HepG2 (cell line): ENCODE data around the gene CFAP99. TPM values are rescaled to one million over a fixed set of nuclear protein-coding genes. Genes with fewer than 3 reads are reported as not detected.

ENCODE experiments used
- ATAC-seq: fragments of 200-7000 bp; cut with Tn5 transposase; 3 replicates; pipeline ENCODE4 v1.9.1; 2020; ENCODE audit warnings: mild to moderate bottlenecking, moderate library complexity
- BruUV-seq: library from RNA; stranded (reverse); fragments of 400-500 nt; replicated peaks from 2 replicates; lab custom pipeline; 2021; lab: Mats Ljungman, UMichigan
- CTCF ChIA-PET: fragments of 300-600 bp; formaldehyde crosslinking; extraction: SDS; loops from one replicate; lab custom pipeline; 2021; ENCODE audit warnings: low total read pairs, inconsistent platforms, low intra/inter-chr PET ratio; lab: Yijun Ruan, JAX
- POLR2A ChIA-PET: fragments of 350-600 bp; sonication (Branson Sonifier 250); formaldehyde crosslinking; loops from one replicate; lab custom pipeline; 2020; ENCODE audit warnings: antibody characterized with exemption, inconsistent platforms; lab: Yijun Ruan, JAX
- DNase-seq: peaks from one replicate; pipeline ENCODE4 v3.0.0-alpha.2; 2015; ENCODE audit warnings: low spot score
- FAIRE-seq: peaks from 3 replicates; lab custom pipeline; 2011; peaks lifted over from hg19 to GRCh38; lab: Jason Lieb, UNC
- H2AFZ ChIP-seq: one replicate; pipeline ENCODE4 v1.6.1; 2011; ENCODE audit warnings: low read length, inconsistent platforms
- H3K27ac ChIP-seq: fragments of 300-600 bp; 3 replicates; pipeline ENCODE4 v1.8.0; 2011; ENCODE audit warnings: mixed run types, mild to moderate bottlenecking, mixed read lengths, low read length, inconsistent platforms; ENCODE audit not compliant: insufficient read depth; ENCODE audit errors: extremely low read length
- H3K27me3 ChIP-seq, 2 experiments: fragments of 200-600 bp in 1 of 2; 2 replicates in 1 of 2; 3 replicates in 1 of 2; pipeline versions ENCODE4 v1.6.0 to v1.8.0; 2011; ENCODE audit warnings: low read length in 2 of 2, mild to moderate bottlenecking in 2 of 2, moderate library complexity in 2 of 2, inconsistent platforms in 1 of 2; ENCODE audit not compliant: insufficient read depth in 2 of 2, control insufficient read depth in 1 of 2
- H3K36me3 ChIP-seq, 2 experiments: fragments of 200-600 bp in 1 of 2; replicated peaks in 1 of 2; 2 replicates in 1 of 2; 3 replicates in 1 of 2; pipeline versions ENCODE4 v1.5.1 to v1.8.0; 2011; ENCODE audit warnings: low read length in 2 of 2, inconsistent platforms in 1 of 2; ENCODE audit not compliant: insufficient read depth in 2 of 2, control insufficient read depth in 1 of 2
- H3K4me1 ChIP-seq: 2 replicates; pipeline ENCODE4 v1.5.1; 2012; ENCODE audit warnings: low read length, inconsistent platforms; ENCODE audit not compliant: insufficient read depth
- H3K4me2 ChIP-seq: 2 replicates; pipeline ENCODE4 v1.6.0; 2011; ENCODE audit warnings: low read depth, low read length, inconsistent platforms
- H3K4me3 ChIP-seq, 3 experiments: fragments of 200-600 bp in 1 of 3; sonication (generic), shearing (Covaris generic) in 1 of 3; replicated peaks in 1 of 3; 2 replicates each; pipeline ENCODE4 v1.5.1; 2011 to 2016; ENCODE audit warnings: low read length in 3 of 3, inconsistent platforms in 2 of 3, low read depth in 2 of 3, mild to moderate bottlenecking in 2 of 3, control low read depth in 1 of 3, mixed read lengths in 1 of 3; ENCODE audit not compliant: insufficient read depth in 1 of 3
- H3K79me2 ChIP-seq: one replicate; pipeline ENCODE4 v1.6.1; 2011; ENCODE audit warnings: low read length, inconsistent platforms; ENCODE audit not compliant: insufficient read depth
- H3K9ac ChIP-seq: 2 replicates; pipeline ENCODE4 v1.6.0; 2011; ENCODE audit warnings: mild to moderate bottlenecking, low read depth, low read length, inconsistent platforms; ENCODE audit not compliant: insufficient read depth
- H3K9me3 ChIP-seq: 2 replicates; pipeline ENCODE4 v1.5.1; 2012; ENCODE audit warnings: mild to moderate bottlenecking, low read length
- H4K20me1 ChIP-seq: 2 replicates; pipeline ENCODE4 v1.6.0; 2011; ENCODE audit warnings: inconsistent platforms, mild to moderate bottlenecking, low read length, moderate library complexity; ENCODE audit not compliant: insufficient read depth
- BRCA1 ChIP-seq: sonication (generic); formaldehyde crosslinking; IDR thresholded peaks from 2 replicates; pipeline ENCODE4 v1.4.0; 2020; ENCODE audit warnings: missing genetic modification reagents
- CREB3 ChIP-seq: sonication (generic); formaldehyde crosslinking; IDR thresholded peaks from 2 replicates; pipeline ENCODE4 v1.5.0; 2020; ENCODE audit warnings: missing genetic modification reagents
- GMEB1 ChIP-seq: sonication (generic); formaldehyde crosslinking; IDR thresholded peaks from 2 replicates; pipeline ENCODE4 v1.5.1; 2020; ENCODE audit warnings: missing genetic modification reagents, mild to moderate bottlenecking, borderline replicate concordance
- MTERF4 ChIP-seq: sonication (generic); formaldehyde crosslinking; IDR thresholded peaks from 2 replicates; pipeline ENCODE4 v1.8.0; 2023; ENCODE audit warnings: mild to moderate bottlenecking, missing genetic modification reagents
- NR3C1 ChIP-seq: sonication (generic); formaldehyde crosslinking; IDR thresholded peaks from 2 replicates; pipeline ENCODE4 v1.4.0; 2020; ENCODE audit warnings: missing genetic modification reagents
- ZBTB25 ChIP-seq: IDR thresholded peaks from 2 replicates; pipeline ENCODE4 v1.6.1; 2018; ENCODE audit warnings: missing genetic modification reagents
- ZFP90 ChIP-seq: sonication (generic); formaldehyde crosslinking; IDR thresholded peaks from 2 replicates; pipeline ENCODE4 v1.8.0; 2022; ENCODE audit warnings: missing genetic modification reagents, mild to moderate bottlenecking, inconsistent platforms, borderline replicate concordance
- ZNF446 ChIP-seq: sonication (generic); formaldehyde crosslinking; IDR thresholded peaks from 2 replicates; pipeline ENCODE4 v1.5.0; 2020; ENCODE audit warnings: mild to moderate bottlenecking, missing genetic modification reagents
- ZNF687 ChIP-seq: sonication (generic); formaldehyde crosslinking; IDR thresholded peaks from 2 replicates; pipeline ENCODE4 v1.5.1; 2020; ENCODE audit warnings: mild to moderate bottlenecking, missing genetic modification reagents, moderate library complexity
- ZNF777 ChIP-seq: sonication (generic); formaldehyde crosslinking; IDR thresholded peaks from 2 replicates; pipeline ENCODE4 v1.4.0; 2020; ENCODE audit warnings: missing genetic modification reagents
- ZSCAN9 ChIP-seq: IDR thresholded peaks from 2 replicates; pipeline ENCODE4 v1.6.1; 2016; ENCODE audit warnings: borderline replicate concordance
- WGBS: methylation state at CpG from one replicate; pipeline ENCODE4 v1.1.6; 2017; ENCODE audit warnings: low lambda C conversion rate; 5-methylcytosine and 5-hydroxymethylcytosine counted together
- in situ Hi-C: cut with HindIII; loops from 2 replicates; pipeline ENCODE4 v1.10.0; 2017; ENCODE audit warnings: low pct_unique_long_range_greater_than_20kb; ENCODE audit not compliant: extremely low pct_ligation_motif_present
- intact Hi-C: fragments of 100-400 bp; cut with micrococcal nuclease; formaldehyde crosslinking; loops from one replicate; pipeline ENCODE4 v1.10.0; 2022; ENCODE audit not compliant: unreplicated experiment
- polyA plus RNA-seq, 8 experiments: library from polyadenylated mRNA; depleted of rRNA in 3 of 8; stranded (reverse) in 7 of 8; unstranded in 1 of 8; fragments of >200 nt; fragmentation: Illumina TruSeq in 4 of 8; extraction: Trizol in 4 of 8; gene quantifications; 2 replicates each; pipeline versions ENCODE4 v1.2.1 to v1.2.3, GENCODE V29; 2011 to 2016; ENCODE audit warnings: low read depth in 4 of 8, missing spikeins in 1 of 8, mixed read lengths in 1 of 8; ENCODE audit not compliant: insufficient read depth in 1 of 8
- total RNA-seq, 5 experiments: library from RNA; depleted of rRNA; stranded (reverse); fragments of >200 nt; fragmentation: Illumina TruSeq; extraction: Trizol; gene quantifications; 2 replicates each; pipeline ENCODE4 v1.2.3, GENCODE V29; 2016; ENCODE audit warnings: low read depth in 1 of 5

Gene CFAP99
- total and polyA plus RNA-seq, 2 of the 13 experiments (the other 11 are each of a cell fraction or from before 2014, with no cell fraction given), result not detected

GRCh38 chr4:2416564-2417225 is 2.1 kb upstream of the CFAP99 start:
- DNase-seq (no peak), ATAC-seq (no peak), FAIRE-seq (no peak)
- intact Hi-C loops (no loop called here), in situ Hi-C loops (no loop called here)
- H3K9ac ChIP-seq, result no peak overlapping the region
- CTCF ChIA-PET, result no interaction called here
- H3K27me3 ChIP-seq, result peaks cover 17 to 74% of the 10 kb centered on the region in 2 experiments
- peaks cover 51% of the 10 kb centered on the region for H3K4me1 ChIP-seq
- no peak overlapping the region for H2AFZ ChIP-seq
- H4K20me1 ChIP-seq, result peaks cover 3% of the 10 kb centered on the region; the same call in 1 of the 2 replicates
- POLR2A ChIA-PET, result no interaction called here
- no TSS peak for BruUV-seq
- peak overlapping the region; percentile 98 for H3K4me2 ChIP-seq
- H3K4me3 ChIP-seq, result peak overlapping the region in 2 of 3 experiments; percentile 38 to 73; a peak in 4 of 6 replicates
- WGBS, result 23% methylated on average over 23 of the region's 55 CpGs
- no peaks in the 10 kb centered on the region for H3K36me3 ChIP-seq
- no peak overlapping the region for H3K27ac ChIP-seq
- H3K9me3 ChIP-seq, result no peaks in the 10 kb centered on the region
- H3K79me2 ChIP-seq, result no peaks in the 10 kb centered on the region
- TF ChIP-seq CREB3 (CRISPR knock-in tag) (no peak), ZFP90 (CRISPR knock-in tag) (no peak), NR3C1 (CRISPR knock-in tag) (no peak), MTERF4 (CRISPR knock-in tag) (0 out of 2 replicates have a peak, but pooled peaks have one; percentile 29), ZNF777 (CRISPR knock-in tag) (0 out of 2 replicates have a peak, but pooled peaks have one; percentile 41), ZSCAN9 (CRISPR knock-in tag) (no peak), ZBTB25 (CRISPR knock-in tag) (no peak), ZNF446 (CRISPR knock-in tag) (0 out of 2 replicates have a peak, but pooled peaks have one; percentile 45), BRCA1 (no peak), GMEB1 (CRISPR knock-in tag) (no peak), ZNF687 (peak; percentile 38)
